HG03439 (cell line): ENCODE measurements around the gene PCDHGA6.
"Not testable (repeated sequence)": the region's sequence is repeated elsewhere in the genome, so short reads cannot be mapped to it uniquely, and the experiment has no call there.

ENCODE experiments used
- ATAC-seq: cut with Tn5 transposase; IDR thresholded peaks from one replicate; pipeline ENCODE4 v1.9.1; 2021; ENCODE audit warnings: mild to moderate bottlenecking, moderate library complexity; ENCODE audit not compliant: unreplicated experiment

PCDHGA6 gene

DNA sequence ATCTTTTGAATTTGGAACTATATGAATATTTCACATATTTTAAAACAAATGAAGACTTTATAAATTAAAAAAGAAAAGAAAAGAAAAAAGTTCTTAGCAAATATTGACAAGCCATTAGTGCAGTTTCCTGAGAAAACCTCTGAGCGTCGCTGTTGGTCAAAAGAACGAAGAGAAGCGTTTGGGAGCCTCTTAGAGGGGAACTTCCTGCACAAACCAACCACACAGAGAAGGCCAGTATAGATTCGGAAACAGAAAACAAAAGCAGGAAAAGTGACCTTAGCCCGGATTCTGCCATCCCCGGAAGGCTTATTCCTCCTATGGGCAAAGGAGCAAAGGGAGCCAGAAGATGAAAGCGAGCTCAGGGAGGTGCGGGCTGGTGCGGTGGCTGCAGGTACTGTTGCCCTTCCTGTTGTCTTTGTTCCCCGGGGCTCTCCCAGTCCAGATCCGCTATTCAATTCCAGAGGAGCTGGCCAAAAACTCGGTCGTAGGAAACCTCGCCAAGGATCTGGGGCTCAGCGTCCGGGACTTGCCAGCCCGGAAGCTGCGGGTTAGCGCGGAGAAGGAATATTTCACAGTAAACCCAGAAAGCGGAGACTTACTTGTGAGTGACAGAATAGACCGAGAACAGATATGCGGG lies 13.8 kb upstream of the PCDHGA6 start, which contains the start of gene PCDHGB2:
TSS of gene PCDHGB2 (plus strand) at position 205 of the 637 bp plus-strand sequence. CDS start at position 347, 142 bp downstream.
- ATAC-seq, result no peak

- no peak for ATAC-seq
Observed at GRCh38 chr5:141360685-141361084, 13.0 kb upstream of the PCDHGA6 start.

DNA sequence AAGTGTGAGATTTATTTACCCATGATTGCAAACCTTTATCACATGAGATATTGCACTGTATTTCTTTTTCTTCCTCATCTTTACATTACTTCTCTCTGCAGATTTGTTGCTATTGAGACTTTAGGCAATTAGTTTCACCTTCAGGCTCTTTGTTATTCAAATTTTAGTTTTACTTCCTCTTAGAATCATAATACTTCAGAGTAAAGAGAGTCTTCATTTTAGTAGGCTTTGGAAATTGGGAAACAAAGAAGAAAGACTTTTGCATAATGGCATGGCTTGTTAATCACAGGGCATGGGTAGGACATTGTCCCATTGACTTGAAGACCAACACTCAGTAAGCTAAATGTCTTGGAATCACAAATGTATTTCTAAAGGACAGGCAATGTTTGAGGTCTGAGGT lies 11.0 kb upstream of the PCDHGA6 start:
- no peak for ATAC-seq

GRCh38 chr5:141363952-141364660 lies 9.6 kb upstream of the PCDHGA6 start, which contains the start of gene PCDHGA5:
PCDHGA5 (plus strand) TSS chr5:141364162; CDS start chr5:141364331, 169 bp downstream.
- no peak for ATAC-seq

DNA sequence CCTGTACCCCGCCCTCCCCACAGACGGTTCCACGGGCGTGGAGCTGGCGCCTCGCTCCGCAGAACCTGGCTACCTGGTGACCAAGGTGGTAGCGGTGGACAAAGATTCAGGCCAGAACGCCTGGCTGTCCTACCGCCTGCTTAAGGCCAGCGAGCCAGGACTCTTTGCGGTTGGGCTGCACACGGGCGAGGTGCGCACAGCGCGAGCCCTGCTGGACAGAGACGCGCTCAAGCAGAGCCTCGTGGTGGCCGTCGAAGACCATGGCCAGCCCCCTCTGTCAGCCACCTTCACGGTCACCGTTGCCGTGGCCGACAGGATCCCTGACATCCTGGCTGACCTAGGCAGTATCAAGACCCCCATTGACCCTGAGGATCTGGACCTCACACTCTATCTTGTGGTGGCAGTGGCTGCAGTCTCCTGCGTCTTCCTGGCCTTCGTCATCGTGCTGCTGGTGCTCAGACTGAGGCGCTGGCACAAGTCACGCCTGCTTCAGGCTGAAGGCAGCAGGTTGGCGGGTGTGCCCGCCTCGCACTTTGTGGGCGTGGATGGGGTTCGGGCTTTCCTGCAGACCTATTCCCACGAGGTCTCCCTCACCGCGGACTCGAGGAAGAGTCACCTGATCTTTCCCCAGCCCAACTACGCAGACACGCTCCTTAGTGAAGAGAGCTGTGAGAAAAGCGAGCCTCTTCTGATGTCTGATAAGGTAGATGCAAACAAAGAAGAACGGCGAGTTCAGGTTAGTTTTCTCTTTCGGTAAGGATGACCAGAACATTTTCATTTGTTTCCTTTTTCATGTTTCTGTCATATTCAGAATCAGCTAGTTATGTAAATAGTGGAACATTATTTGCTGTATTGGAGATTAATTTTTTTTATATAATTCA lies 7.4 kb upstream of the PCDHGA6 start:
- ATAC-seq, result no peak

- ATAC-seq, result peak; percentile 88
Observed at GRCh38 chr5:141369994-141370848, 3.5 kb upstream of the PCDHGA6 start, which contains the start of gene PCDHGB3. PCDHGB3 (plus strand) TSS chr5:141370242; CDS start chr5:141370395, 153 bp downstream.

DNA sequence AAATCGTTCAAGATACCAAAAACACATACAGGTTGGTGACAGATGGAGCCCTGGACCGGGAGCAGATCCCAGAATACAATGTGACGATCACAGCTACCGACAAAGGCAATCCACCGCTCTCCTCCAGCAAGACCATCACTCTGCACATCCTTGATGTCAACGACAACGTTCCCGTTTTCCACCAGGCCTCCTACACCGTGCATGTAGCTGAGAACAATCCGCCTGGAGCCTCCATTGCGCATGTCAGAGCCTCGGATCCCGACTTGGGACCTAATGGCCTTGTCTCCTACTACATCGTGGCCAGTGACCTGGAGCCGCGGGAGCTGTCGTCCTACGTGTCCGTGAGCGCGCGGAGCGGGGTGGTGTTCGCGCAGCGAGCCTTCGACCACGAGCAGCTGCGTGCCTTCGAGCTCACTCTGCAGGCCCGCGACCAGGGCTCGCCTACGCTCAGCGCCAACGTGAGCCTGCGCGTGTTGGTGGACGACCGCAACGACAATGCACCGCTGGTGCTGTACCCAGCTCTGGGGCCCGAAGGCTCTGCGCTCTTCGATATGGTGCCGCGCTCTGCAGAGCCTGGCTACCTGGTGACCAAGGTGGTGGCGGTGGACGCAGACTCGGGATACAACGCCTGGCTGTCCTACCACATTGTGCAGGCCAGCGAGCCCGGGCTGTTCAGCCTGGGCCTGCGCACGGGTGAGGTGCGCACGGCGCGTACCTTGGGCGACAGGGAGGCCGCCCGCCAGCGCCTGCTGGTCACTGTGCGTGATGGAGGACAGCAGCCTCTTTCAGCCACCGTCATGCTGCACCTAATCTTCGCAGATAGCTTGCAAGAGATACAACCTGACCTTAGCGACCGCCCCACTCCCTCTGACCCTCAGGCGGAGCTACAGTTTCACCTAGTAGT lies 1.9 kb upstream of the PCDHGA6 start:
- no peak for ATAC-seq

DNA sequence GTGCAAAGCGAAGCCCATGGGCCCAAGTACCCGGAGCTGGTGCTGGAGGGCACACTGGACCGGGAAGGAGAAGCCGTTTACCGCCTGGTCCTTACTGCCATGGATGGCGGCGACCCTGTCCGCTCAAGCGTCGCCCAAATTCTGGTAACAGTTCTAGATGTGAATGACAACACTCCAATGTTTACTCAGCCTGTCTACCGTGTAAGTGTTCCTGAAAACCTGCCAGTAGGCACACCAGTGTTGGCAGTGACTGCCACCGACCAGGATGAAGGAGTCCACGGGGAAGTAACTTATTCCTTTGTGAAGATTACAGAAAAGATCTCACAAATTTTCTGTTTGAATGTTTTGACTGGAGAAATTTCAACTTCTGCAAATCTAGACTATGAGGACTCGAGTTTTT lies 936 bp downstream of the PCDHGA6 start:
- ATAC-seq, result no peak

- ATAC-seq, result not testable (repeated sequence)
Observed at GRCh38 chr5:141375444-141376155, 1.9 kb downstream of the PCDHGA6 start.

DNA sequence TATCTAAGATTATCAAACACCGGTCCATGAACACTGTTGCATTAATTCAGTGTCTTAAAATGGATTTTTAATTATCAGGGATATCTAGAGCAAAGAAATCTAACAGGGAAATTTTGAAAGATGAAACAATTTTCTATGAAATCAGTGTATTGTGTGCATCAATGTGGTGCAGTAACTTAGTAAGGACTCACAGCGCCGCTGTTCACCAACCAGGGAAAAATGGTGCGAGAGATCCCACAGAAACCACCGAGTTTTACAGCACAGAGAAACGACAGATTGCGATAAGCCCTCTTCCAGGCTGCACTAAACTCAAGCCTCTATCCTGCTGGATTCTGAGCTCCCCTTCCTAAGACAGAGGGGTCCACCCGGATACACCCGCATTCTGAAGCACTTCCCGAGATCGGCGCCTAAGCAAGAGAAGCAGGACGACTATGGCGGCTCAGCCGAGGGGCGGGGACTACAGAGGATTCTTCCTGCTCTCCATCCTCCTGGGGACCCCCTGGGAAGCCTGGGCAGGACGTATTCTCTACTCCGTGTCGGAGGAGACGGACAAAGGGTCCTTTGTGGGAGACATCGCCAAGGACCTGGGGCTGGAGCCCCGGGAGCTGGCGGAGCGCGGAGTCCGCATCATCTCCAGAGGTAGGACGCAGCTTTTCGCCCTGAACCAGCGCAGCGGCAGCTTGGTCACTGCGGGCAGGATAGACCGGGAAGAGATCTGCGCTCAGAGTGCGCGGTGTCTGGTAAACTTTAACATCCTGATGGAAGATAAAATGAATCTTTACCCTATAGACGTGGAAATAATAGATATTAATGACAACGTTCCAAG lies 9.0 kb downstream of the PCDHGA6 start, which contains the start of gene PCDHGA7:
TSS of gene PCDHGA7 (plus strand) at position 274 of the 826 bp plus-strand sequence. CDS start at position 432, 158 bp downstream.
- ATAC-seq, result no peak

DNA sequence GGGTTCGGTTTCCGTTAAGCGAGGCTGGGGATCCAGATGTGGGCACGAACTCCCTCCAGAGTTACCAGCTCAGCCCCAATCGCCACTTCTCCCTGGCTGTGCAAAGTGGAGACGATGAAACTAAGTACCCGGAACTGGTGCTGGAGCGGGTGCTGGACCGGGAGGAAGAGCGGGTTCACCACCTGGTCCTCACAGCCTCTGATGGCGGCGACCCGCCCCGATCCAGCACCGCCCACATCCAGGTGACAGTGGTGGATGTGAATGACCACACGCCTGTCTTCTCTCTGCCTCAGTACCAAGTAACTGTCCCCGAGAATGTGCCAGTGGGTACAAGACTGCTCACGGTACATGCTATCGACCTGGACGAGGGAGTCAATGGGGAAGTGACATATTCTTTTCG lies 9.7 kb downstream of the PCDHGA6 start:
- ATAC-seq, result no peak

DNA sequence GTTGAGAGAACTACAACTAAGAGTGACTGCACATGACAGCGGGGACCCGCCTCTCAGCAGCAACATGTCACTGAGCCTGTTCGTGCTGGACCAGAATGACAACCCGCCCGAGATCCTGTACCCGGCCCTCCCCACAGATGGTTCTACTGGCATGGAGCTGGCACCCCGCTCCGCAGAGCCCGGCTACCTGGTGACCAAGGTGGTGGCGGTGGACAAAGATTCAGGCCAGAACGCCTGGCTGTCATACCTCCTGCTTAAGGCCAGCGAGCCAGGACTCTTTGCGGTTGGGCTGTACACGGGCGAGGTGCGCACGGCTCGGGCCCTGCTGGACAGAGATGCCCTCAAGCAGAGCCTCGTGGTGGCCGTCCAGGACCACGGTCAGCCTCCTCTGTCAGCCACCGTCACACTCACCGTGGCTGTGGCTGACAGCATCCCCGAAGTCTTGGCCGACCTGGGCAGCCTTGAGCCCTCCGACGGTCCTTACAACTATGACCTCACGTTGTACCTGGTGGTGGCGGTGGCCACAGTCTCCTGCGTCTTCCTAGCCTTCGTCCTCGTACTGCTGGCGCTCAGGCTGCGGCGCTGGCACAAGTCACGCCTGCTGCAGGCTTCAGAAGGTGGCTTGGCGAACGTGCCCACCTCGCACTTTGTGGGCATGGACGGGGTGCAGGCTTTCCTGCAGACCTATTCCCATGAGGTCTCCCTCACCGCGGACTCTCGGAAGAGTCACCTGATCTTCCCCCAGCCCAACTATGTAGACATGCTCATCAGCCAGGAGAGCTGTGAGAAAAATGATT lies 11.0 kb downstream of the PCDHGA6 start:
- ATAC-seq, result no peak

- not testable (repeated sequence) for ATAC-seq
Observed at GRCh38 chr5:141387557-141388311, 14.0 kb downstream of the PCDHGA6 start, which contains the start of gene PCDHGB4. PCDHGB4 (plus strand) TSS chr5:141387698; CDS start chr5:141387885, 187 bp downstream.

DNA sequence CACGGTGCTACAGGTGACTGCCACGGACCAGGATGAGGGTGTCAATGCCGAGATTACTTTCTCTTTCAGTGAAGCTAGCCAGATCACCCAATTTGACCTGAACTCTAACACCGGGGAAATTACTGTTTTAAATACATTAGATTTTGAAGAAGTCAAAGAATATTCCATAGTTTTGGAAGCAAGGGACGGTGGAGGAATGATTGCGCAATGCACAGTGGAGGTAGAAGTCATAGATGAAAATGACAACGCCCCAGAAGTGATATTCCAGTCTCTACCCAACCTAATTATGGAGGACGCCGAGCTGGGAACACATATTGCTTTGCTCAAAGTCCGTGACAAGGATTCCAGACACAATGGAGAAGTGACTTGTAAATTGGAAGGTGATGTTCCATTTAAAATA lies 15.0 kb downstream of the PCDHGA6 start:
- no peak for ATAC-seq

GRCh38 chr5:141389153-141390042 lies 15.7 kb downstream of the PCDHGA6 start:
- ATAC-seq, result no peak
